Measurements from ENCODE around the gene KNG1.
"Not testable (repeated sequence)": the region's sequence is repeated elsewhere in the genome, so short reads cannot be mapped to it uniquely, and the experiment has no call there.

KNG1 gene

GRCh38 chr3:186717039-186717457 lies at the start of gene KNG1:
Gene KNG1 (plus strand): TSS chr3:186717359. CDS start chr3:186717543, 184 bp downstream.
- no peak for DNase-seq

DNA sequence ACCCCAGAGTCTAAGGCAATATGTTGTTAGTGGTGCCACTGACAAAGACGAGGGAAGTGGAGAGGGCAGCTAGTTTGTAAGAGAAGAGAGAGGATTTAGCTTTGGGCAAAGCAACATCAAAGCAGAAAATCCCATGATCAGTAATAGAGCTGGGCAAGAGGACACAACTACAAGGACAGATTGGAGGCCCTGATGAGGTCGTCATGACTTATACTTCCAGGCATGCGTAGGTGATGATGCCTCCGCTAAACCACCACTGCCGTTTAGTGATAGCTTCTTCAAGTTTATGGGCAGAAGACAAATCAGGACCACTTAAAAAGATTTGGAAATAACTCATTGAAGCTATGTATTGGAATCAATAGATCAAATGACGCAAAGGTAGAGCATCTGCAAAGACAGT lies 48.7 kb upstream of the KNG1 start:
- no peak for DNase-seq

- no peak for DNase-seq
Measured at GRCh38 chr3:186669378-186670084, 47.6 kb upstream of the KNG1 start.

DNA sequence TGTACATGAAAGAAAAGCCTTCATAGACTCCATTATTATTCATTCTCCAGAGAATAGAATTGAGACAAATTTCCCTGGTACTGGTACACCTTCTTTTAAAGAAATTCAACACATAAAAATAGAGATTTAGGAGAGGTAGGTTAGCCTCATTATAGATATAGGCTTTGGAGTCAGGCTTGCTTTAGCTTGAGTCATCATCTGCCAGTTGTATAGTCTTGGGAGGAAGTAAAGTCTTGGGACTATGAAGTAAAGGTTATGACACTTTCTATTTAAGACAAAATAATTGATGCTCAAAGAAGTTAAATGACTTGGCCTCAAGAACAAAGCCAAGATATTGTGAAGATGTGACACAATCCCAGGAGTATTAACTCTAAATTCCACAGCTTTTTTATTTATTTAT lies 47.0 kb upstream of the KNG1 start:
- DNase-seq, result no peak

DNA sequence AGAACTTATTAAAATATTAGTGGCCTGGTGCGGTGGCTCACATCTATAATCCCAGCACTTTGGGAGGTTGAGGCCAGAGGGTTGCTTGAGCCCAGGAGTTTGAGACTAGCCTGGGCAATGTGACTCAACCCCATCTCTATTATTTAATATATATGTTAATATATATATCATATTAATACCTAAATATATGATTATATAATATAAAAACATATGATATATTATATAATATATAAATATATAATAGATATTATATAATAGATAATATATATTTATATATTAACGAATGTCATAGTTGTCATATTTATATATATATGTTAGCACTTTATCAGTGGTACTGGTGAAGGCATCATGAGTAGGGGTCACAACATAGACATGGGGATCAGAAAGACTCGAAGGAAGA lies 46.1 kb upstream of the KNG1 start:
- no peak for DNase-seq

DNA sequence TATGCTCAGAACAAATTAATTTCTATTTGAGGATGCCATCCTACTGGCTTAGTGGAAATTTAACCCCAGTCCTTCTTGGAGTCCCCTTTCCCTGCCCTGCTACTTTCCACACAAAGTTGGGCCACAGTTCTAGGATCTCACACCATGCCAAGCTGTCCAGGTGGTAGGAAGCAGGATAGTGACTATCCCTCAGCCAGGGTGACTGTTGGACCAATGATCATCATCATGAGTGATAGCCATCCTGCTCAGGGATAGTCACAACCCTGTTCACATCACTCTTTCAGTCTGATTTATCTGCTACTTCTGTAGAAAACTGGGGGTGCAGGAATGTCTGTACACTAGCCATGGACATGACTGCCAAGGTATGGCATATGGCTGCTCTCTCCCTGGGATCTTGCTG lies 38.6 kb upstream of the KNG1 start:
- no peak for DNase-seq

DNA sequence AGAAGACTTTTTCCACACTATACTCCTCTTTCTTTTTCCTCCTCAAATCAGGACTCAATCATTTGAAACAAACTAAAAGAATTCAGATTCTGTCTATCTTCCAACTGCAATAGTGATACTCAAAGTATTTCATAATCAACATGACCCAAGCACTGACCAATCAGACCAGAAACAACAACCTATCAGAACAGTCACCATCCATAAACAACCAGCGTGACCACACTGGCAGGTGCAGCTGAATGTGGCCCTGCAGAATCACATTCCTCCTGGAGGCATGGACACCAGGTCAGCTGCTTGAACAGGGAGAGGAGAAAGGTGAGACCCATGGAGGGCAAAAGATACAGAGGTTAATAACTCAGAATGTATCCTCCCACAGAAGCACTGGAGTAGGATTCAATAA lies 38.0 kb upstream of the KNG1 start:
- no peak for DNase-seq

DNA sequence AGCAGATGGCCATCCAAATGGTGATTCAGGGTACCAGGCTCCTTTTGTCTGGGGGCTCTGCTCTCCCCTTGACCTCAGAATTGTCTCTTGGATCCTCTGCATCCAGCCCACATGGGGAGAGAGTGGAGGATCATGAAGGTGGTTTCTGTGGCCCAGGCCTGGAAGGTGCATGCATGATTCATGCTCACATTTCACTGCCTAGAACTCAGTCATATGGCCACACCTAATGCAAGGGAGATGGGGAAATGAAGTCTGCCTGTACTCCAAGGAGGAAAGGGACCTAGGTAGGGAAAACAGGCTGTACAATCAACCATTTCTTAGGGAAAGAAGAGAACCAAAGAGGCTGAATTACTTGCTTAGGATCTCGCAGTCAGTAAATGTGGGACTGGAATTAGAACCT lies 36.3 kb upstream of the KNG1 start:
- no peak for DNase-seq

DNA sequence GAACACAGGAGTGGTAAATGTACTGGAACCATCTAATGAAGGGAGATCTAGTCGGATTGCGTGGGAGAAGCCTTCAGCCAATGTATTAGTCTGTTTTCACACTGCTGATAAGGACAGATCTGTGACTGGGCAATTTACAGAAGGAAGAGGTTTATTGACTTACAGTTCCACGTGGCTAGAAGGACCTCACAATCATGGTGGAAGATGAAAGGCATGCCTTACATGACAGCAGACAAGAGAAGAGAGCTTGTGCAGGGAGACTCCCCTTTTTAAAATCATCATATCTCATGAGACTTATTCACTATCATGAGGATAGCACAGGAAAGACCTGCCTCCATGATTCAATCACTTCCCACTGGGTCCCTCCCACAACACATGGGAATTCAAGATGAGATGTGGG lies 34.3 kb upstream of the KNG1 start:
- no peak for DNase-seq

- no peak for DNase-seq
Measured at GRCh38 chr3:186683979-186684378, 33.2 kb upstream of the KNG1 start.

GRCh38 chr3:186686475-186686874 lies 30.7 kb upstream of the KNG1 start:
- DNase-seq, result not testable (repeated sequence)

GRCh38 chr3:186687120-186687651 lies 30.0 kb upstream of the KNG1 start:
- no peak for DNase-seq

DNA sequence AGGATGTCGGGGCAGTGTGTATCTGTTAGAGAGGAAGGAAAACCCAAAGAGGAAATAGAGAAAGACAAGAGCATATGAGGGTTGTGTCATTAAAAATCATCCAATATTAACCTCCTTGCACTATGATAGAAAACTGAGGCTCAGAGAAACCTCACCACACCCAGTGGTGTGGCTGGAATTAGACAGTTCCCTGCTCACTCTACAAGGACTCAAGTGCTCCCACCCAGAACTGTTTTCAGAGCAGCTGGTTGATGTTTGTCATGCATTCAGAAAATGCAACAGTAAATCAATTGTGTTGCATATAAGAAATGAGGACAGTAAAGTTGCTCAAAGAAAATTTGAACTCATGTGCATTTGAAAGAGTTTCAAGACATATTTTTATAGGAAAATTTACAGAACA lies 26.9 kb upstream of the KNG1 start:
- DNase-seq, result not testable (repeated sequence)

GRCh38 chr3:186691676-186692075 lies 25.5 kb upstream of the KNG1 start:
- no peak for DNase-seq

- no peak for DNase-seq
Measured at GRCh38 chr3:186693843-186694242, 23.3 kb upstream of the KNG1 start.

GRCh38 chr3:186694288-186695032 lies 22.7 kb upstream of the KNG1 start:
- no peak for DNase-seq

GRCh38 chr3:186696522-186696921 lies 20.6 kb upstream of the KNG1 start:
- DNase-seq, result no peak

DNA sequence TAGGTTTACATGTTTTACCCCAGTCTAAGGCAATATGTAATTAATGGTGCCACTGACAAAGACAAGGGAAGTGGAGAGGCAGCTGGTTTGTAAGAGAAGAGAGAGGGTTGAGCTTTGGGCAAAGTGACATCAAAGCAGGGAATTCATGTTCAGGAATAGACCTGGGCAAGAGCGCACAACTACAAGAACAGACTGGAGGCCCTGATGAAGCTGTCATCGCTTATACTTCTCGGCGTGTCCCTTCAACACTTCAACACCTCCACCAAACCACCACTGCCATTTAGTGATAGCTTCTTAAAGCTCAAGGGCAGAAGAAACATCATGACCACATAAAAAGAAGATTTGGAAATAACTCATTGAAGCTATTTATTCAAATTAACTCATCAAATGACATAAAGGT lies 19.6 kb upstream of the KNG1 start:
- DNase-seq, result no peak

DNA sequence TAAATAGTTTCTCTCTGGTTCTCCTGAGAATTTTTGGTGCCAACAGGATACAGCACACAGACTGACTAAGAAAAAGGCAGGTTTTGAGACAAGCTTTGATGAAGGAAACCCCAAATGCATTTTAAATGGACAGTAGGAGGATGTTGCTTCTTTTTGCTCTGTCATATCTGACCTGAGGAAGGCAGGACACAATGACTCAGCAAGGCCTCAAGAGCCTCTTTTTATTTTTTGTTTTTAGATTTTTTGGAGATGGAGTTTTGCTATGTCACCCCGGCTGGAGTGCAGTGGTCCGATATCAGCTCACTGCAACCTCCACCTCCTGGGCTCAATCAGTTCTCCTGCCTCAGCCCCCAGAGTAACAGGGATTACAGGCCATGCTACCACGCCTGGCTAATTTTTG lies 16.9 kb upstream of the KNG1 start:
- no peak for DNase-seq

DNA sequence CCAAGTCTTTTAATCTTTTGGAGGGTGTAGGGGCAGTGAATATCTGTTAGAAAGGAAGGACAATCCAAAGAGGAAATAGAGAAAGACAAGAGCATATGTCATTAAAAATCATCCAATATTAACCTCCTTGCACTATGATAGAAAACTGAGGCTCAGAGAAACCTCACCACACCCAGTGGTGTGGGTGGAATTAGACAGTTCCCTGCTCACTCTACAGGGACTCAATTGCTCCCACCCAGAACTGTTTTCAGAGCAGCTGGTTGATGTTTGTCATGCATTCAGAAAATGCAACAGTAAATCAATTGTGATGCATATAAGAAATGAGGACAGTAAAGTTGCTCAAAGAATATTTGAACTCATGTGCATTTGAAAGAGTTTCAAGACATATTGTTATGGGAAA lies 14.7 kb upstream of the KNG1 start:
- not testable (repeated sequence) for DNase-seq

DNA sequence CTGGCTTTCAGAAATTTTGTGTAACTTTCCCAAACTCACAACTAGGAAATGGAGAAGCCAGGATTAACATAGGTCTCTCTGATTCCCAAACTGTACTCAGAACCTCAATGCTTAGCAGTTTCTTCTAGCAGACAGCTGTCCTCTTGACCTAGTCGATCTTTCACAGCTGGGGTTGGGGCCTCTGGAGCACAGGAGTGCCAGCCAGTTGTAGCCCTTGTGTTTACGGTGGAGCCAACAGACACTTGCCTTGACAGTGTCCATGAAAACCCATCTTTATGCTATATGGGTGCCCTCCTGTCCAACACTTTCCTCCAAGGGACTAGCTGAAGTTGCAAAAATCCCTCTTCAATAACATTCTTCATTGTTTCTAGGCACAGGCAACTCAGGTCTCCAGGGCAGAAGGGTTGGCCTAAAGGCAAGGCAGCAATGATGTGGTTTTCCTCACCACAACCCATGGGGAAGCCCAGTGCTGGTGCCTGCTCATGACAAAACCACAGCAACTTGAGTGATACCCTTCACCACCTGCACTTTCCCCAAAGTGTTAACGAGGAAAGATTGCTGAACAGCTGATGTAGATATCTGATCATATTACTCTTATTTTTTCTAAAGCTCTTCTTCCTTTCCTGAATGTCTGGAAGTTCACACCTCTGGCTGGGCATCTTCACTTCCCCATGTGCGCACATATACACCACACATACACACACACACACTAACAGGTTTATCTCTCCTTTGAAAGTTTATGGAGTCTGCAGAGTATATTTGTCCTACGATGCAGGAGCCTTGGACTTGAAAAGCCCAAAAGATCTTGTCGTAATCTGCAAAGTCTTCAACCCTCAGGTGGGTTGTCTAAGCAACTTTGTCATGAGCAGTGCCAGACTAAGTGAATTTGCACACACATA lies 11.0 kb upstream of the KNG1 start:
- DNase-seq, result peak; percentile 63

GRCh38 chr3:186708983-186709679 lies 8.0 kb upstream of the KNG1 start:
- DNase-seq, result no peak

GRCh38 chr3:186710694-186711093 lies 6.5 kb upstream of the KNG1 start:
- not testable (repeated sequence) for DNase-seq
